Stimulated activated CD4-positive, alpha-beta T cell treated with anti-CD3 and anti-CD28 coated beads, Interleukin-2, amount 100 ng/mL, for 4 hours (primary cell): Measurements from ENCODE around the gene NCKAP5L.
"Not testable (repeated sequence)": the region's sequence is repeated elsewhere in the genome, so short reads cannot be mapped to it uniquely, and the experiment has no call there.

Experiments used
- DNase-seq: peaks from one replicate; pipeline ENCODE4 v3.0.0-alpha.2; 2020; ENCODE audit warnings: low read depth

The NCKAP5L gene

DNA sequence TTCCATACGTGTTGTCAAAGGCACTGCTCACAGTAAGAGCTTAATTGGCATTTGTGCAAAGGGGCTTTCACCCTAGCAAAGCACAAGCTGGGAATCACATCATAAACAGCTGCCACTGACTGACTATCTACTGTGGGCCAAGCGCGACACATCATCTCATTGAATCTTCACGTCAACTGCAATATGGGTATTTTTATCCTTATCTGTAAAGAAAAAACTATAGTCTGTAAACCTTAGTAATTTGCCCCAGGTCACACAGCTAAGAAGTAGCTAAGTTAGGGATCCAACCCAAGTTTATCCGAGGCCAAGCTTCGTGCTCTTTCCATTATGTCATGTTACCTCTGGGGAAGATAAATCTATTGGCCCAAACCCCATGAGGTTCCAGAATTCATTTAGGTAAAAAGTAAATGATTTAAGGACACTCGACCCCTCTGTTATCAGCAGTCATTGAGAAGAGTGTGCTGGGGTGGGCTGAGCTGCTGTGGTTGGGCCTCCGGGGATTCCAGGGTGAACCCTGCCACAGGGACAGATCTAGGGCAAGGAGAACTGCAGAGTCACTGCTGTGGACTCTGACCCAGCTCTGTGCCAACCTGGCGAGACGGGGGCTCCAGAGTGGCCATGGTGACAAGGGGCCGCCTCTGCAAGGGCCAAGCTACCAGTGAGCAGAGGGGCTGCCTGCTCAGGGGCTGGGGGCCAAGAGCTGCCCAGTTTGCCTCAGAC, 27.6 kb downstream of the NCKAP5L start:
- DNase-seq: no peak

DNA sequence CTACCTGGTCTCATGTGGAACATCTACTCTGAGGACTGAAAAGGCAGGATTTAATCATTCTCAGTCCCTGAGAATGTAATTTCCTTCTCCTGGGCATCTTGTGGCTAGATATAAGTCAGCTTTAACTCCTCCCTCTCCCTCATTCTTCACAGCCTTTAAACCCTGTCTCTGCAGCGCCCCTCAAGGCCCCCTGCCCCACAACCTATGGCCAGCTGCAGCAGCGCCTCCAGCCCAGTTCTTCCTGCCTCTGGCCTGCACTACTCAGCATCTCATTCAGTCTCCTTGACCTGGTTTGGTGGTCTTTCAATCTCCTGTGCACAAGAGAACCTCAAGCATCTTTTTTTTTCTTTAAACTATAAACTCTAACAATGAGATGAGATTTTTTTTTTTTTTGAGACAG, 29.3 kb downstream of the NCKAP5L start:
- DNase-seq: no peak

DNA sequence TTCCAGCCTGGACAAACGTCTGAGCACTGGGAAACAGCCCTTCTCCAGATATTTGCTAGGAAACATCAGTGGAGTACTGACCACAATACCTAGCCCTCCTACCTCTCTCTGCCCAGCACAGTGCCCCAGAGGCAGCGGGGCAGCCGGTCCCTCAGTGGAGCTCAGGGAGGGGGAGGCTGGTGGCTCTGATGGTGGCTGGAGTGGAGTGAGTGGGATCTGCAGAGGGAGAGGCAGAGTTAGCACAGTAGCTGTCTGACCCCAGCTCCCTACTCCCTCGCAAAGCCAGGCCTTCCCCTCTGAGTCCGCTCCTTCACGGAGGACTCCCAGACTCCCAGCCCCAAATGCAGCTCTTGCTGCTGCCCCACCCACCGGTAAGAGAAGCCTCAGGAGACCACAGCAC, 30.0 kb downstream of the NCKAP5L start:
- DNase-seq: no peak

- no peak for DNase-seq
Observed at GRCh38 chr12:49797449-49797776, 30.8 kb downstream of the NCKAP5L start.

- DNase-seq: no peak
Observed at GRCh38 chr12:49796606-49797448, 31.4 kb downstream of the NCKAP5L start.

GRCh38 chr12:49796155-49796554, 32.1 kb downstream of the NCKAP5L start:
- DNase-seq: no peak

DNA sequence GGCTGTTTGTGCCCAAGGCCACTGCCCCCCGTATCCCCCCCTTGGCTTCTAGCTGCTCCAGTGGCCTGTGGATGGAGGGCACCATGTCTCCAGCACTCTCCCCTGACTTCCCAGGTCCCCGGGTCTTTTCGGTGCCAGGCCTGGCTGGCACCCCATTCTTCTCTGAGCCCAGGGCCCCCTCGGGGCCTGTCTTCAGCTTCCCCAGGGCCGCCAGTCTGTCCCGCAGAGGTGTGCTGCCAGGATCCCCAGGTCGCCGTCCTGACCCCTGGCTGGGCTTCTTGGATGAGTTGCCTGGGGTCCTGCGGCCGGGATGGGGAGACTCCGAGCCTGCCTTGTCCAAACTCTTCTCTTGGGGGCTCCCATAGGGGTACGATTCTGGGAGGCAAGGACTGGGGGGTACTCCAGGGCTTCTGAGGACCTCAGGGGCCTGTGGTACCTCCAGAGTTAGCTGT, 32.5 kb downstream of the NCKAP5L start:
- DNase-seq: no peak

GRCh38 chr12:49794811-49795653, 33.2 kb downstream of the NCKAP5L start:
- no peak for DNase-seq

- DNase-seq: no peak
Observed at GRCh38 chr12:49794021-49794420, 34.2 kb downstream of the NCKAP5L start.

DNA sequence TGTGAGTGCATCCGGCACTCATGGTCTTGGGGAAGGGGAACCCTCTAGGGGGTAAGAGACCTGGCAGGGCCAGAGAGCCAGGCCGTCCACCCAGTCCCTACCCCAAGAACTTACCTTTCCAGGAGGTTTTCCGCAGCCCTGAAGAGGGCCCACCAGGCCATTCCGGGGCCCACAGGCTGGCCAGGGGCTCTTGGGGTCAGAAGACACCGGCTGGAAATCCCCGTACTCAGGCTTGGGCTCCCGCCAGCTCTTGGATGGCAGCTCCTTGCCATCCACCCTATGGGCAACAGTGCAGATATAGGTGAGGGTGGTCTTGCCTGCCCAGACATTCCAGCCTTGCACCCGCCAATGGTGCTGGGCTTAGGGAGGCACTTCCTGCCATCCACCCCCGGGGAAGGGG, 34.6 kb downstream of the NCKAP5L start:
- DNase-seq: no peak

GRCh38 chr12:49792976-49793580, 35.1 kb downstream of the NCKAP5L start:
- no peak for DNase-seq

DNA sequence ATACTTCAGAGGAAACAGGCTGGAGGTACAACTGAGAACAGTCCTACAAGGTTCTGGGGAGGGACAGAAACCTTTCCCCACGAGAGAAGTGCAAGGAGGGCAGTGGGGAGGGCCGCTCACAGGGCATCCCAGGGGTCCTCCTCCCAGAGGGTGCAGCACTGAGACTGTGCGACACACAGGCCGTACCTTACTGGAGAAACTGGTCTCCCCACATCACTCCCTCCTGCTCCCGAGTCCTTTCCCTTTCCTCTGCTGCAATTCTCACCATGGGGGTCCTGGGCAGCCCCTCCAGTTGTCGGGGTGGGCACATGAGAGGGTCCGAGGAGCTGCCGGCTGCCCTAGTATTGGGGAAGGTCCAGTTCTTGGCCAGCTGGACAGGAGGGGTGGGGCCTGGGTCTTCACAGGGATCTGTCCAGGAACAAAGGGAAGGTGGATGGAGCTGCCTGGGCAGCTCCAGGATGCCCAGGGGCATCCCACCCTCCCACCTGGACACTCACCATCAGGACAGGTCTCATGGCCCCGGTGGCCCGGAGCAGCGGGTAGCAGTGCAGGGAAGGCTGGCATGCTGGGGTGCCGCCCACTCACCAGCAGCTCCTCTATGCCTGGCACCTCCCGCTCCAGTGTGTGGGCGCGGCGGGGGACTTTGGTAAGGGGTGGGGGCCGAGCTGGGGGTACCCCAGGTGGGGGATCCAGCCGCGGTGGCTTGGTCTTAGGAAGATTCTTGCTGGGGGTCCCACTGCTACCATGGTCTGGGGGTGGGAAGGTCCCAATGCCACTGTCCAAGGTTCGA, 35.8 kb downstream of the NCKAP5L start:
- DNase-seq: no peak

- no peak for DNase-seq
Observed at GRCh38 chr12:49791700-49792099, 36.5 kb downstream of the NCKAP5L start.

GRCh38 chr12:49790741-49791555, 37.3 kb downstream of the NCKAP5L start:
- DNase-seq: no peak

DNA sequence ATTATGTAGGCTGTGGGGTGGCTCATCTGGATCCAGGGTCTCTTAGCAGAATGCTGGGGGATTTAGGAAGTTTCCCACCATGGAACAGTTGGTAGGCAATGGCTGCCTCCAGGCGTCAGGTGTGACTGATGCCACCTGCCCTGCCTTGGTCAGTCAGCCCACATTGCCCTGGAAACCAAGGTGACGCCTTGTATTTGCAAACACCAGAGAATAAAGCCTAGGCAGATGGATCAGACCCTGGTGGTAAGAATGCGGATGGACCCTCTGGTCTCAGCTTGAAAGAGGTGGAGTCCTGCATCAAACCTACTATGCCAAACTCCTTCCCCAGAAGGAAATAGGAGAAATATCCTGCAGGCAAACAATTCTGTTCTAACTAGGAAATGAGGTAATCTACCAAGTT, 38.2 kb downstream of the NCKAP5L start:
- no peak for DNase-seq

GRCh38 chr12:49787672-49788071, 40.5 kb downstream of the NCKAP5L start:
- no peak for DNase-seq

GRCh38 chr12:49784756-49785409, 43.3 kb downstream of the NCKAP5L start:
- DNase-seq: no peak

- no peak for DNase-seq
Observed at GRCh38 chr12:49783917-49784676, 44.1 kb downstream of the NCKAP5L start.

DNA sequence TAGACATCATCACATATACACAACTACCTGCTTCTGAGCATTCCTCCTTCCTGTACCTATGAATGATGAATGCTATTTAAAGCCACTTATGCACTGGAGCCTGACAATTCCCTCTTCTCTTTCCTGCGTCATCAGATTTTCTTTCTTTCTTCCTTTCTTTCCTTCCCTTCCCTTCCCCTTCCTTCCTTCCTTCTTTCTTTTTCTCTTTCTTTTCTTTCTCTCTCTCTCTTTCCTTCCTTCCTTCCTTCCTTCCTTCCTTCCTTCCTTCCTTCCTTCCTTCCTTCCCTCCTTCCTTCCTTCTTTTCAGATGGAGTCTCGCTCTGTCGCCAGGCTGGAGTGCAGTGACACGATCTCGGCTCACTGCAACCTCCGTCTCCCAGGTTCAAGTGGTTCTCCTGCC, 47.3 kb downstream of the NCKAP5L start:
- not testable (repeated sequence) for DNase-seq
